ENCODE measurements around the gene PRPF6. TPM values are rescaled to one million over a fixed set of nuclear protein-coding genes. Genes with fewer than 3 reads are reported as not detected.
A peak's percentile ranks its signal among the peaks of the same experiment; 100 is the strongest.

The PRPF6 gene
- total and polyA plus RNA-seq, 2 of the 13 experiments (the other 11 are each of a cell fraction or from before 2014, with no cell fraction given) = 63.7 to 101 TPM

- no peak for TF ChIP-seq ZNF615 (CRISPR knock-in tag; IDR thresholded peaks at IDR 0.05; ENCODE audit: borderline replicate concordance)
- no peak for TF ChIP-seq DNMT1 (CRISPR knock-in tag; IDR thresholded peaks at IDR 0.05)
- peak; percentile 76 for TF ChIP-seq TBX2 (CRISPR knock-in tag; IDR thresholded peaks at IDR 0.05; ENCODE audit: borderline replicate concordance)
- TF ChIP-seq PATZ1 (CRISPR knock-in tag; IDR thresholded peaks at IDR 0.05) = peak; percentile 100
- TF ChIP-seq ZNF629 (CRISPR knock-in tag; conservative IDR thresholded peaks at IDR 0.05) = peak; percentile 45
- TF ChIP-seq TGIF2 (CRISPR knock-in tag; IDR thresholded peaks at IDR 0.05) = peak; percentile 100
- no peak for TF ChIP-seq ZNF138 (CRISPR knock-in tag; IDR thresholded peaks at IDR 0.05; ENCODE audit: low read depth)
- TF ChIP-seq SMAD9 (CRISPR knock-in tag; IDR thresholded peaks at IDR 0.05) = 0 out of 2 replicates have a peak, but pooled peaks have one; percentile 49
- TF ChIP-seq SMC3 (IDR thresholded peaks at IDR 0.05; ENCODE audit: low read length) = peak; percentile 66
- 0 out of 2 replicates have a peak, but pooled peaks have one; percentile 72 for TF ChIP-seq ZNF318 (CRISPR knock-in tag; IDR thresholded peaks at IDR 0.05)
- TF ChIP-seq PBX3 (CRISPR knock-in tag; IDR thresholded peaks at IDR 0.05; ENCODE audit: borderline replicate concordance) = no peak
These were observed 73.1 kb downstream of the PRPF6 start (continued) for GRCh38 chr20:64053841-64054661.

Data from HepG2 (cell line).